Measurements from ENCODE around the gene FARP1.
"Not testable (repeated sequence)": the region's sequence is repeated elsewhere in the genome, so short reads cannot be mapped to it uniquely, and the experiment has no call there.

FARP1 gene

DNA sequence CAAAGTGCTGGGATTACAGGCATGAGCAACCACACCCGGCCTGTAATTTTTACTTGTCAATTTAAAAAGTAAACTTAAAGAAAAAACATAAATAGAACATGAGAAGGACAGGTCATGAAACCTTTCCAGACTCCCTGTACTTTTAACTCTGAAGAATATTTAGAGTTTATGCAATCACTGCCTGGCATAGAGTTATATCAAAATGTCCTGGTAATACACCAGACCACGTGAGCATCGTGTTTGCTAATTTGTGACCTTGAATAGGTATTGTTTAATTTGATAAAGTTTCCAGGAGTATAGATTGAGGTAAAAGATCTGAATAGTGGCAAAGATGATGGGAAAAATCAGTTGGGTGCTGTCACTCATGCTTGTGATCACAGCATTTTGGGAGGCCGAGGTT, 115.3 kb downstream of the FARP1 start:
- DNase-seq (ENCODE audit: extremely low read depth in 1 of 2, low read depth in 1 of 2): no peak

DNA sequence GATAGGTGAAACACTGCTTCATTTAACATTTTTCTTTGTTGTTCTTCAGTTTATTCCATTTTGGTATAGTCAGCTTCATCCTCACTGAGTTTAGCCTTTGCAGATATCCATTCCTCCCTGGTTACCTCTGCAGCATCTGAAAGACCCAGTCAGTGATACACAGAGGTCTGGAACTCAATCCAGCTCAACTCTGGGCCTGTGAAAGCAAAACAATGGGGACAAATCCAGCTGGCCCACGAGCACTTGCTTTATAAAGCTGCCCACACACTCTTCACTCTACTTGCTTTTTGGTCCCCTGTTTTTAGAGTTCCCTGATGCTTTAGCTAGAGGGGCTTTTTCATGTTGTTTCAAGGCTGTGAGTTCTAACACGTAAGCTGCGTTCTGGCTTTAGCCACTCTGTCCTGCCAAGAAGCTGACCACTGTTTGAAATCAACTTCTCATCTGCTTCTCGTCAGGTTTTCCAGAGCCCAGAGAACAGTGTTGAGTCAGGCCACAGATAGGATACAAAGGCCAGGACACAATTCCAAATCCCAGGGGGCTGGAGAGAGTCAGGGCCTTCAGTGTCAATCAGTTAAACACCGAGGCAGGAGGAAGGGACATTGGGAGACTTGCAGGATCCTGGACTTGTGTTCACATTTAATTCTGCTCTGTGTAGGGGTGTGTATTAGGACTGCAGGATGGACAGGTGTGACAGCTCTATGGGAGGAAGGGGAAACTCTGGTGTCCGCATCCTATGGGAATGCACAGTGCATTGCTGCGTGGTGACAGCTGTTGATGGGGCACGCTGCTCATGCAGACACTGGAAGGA, 117.7 kb downstream of the FARP1 start:
- no peak for DNase-seq (ENCODE audit: extremely low read depth in 1 of 2, low read depth in 1 of 2)

DNA sequence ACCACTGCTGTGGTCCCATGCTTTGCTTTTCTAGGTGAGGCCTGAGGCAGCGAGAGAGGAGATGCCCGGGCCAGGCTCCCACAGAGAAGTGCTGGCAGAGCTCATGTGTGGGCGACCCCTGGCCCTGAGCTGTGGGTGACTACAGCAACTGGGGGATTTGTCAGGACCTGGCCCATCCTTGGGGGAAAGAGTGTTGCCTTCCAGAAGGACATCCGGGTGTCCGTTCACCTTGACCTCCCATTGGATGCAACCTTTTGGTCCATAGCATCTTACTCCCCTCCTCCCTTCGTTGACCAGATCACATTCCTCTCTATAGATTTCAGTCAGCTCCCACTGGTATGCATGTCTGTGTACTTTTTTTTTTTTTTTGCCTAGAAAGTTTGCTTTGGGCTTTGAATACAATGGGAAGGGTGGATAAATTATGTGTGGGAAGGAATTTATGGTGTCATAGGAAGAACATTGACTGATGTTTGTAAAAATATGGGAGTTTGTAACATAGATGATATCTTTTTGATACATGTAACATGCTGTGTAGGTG, 118.3 kb downstream of the FARP1 start:
- DNase-seq (ENCODE audit: extremely low read depth in 1 of 2, low read depth in 1 of 2): no peak

DNA sequence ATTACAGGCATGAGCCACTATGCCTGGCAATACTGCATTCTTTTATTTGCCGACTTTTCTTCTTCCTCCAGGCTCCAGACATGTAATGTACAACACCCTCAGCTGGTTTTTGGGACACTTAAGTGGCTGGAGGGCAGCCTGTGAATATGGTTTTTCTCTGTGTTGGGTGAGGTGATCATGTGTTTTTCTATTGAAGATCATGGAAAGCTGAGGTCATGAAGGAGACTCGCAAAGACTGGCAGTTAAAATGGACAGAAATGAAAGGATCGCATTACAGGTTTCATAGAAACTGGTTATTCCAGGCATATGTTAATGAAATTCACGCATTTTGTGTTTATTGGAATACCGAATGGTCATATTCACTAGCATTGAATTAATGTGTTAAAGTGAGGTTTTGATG, 119.4 kb downstream of the FARP1 start:
- DNase-seq (ENCODE audit: extremely low read depth in 1 of 2, low read depth in 1 of 2): no peak

DNA sequence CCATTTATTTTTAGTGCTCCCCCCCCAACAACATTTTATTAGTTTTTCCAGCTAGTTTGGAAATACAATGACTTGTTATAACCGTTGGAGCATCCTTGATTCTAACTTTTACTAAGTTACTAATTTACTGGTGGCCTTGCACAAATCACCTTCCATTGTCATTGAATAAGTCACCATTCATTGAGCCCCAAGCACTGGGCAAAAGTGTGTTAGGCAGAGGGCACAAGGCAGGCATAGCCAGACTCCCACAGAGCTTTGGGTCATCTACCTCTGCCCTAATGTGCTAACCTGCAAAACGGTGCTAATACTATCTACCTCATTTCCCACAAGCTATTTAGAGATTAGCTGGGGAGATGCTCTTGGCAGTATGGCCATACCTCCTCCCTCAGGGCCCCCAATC, 120.9 kb downstream of the FARP1 start:
- no peak for DNase-seq (ENCODE audit: extremely low read depth in 1 of 2, low read depth in 1 of 2)

GRCh38 chr13:98264877-98265276, 122.0 kb downstream of the FARP1 start:
- DNase-seq (ENCODE audit: extremely low read depth in 1 of 2, low read depth in 1 of 2): no peak

GRCh38 chr13:98265692-98266551, 123.0 kb downstream of the FARP1 start:
- DNase-seq (ENCODE audit: extremely low read depth in 1 of 2, low read depth in 1 of 2): no peak

DNA sequence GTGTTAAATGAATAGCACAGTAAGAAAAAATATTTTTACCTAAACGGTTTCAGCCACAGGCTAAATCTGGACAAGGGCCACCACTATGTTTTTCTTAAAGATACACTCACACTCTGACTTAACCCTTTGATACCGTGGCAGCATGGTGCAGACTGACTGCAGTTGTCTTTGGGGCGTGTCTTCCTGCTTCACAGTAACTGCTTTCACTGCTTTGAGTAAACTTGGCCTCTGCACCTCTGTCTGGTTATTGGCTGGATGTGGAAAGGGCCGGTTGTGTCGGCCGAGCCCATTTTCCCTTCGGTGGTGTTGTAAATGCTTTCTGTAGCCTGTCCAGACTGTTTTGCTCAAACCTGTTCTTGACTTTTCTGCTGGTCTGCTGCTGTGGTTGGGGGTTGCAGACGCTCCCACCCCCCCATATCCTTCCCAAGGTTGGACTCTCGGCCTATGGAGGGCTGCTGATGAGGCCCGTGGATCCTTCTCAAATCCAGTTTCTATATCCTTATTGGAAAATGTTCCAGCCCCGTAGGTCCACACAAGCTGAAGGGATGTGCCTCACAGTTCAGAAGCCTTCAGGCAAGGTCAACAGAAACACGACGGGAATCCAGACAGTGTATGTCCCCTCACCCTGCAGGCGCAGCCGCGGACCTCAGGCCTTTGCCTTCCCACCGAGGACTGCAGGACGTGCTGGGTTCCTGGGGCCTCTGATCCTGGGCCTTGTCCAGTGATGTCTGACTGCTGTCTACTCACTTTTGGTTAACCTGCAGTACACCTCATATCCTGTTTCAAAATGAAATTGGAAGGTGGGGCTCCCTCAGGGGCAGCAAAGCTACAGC, 124.4 kb downstream of the FARP1 start:
- no peak for DNase-seq (ENCODE audit: extremely low read depth in 1 of 2, low read depth in 1 of 2)

DNA sequence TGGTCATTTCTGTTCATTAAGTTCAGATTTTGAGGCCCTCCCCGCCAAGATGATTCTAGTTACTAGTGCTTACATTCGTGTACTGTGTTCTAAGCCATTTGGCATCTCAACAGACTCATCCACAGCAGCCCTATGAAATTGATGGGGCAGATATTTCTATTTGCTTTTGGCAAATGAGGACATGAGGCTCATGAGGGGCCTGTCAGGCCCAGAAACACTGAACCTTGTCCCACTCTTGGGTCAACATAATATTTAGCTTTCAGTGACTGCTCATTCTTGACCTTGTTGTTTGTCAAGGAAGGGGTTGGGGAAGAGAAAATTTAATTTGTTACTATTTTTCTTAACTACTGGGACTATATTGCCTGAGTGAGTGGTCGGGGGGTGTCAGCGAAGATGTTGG, 126.5 kb downstream of the FARP1 start:
- no peak for DNase-seq (ENCODE audit: extremely low read depth in 1 of 2, low read depth in 1 of 2)

DNA sequence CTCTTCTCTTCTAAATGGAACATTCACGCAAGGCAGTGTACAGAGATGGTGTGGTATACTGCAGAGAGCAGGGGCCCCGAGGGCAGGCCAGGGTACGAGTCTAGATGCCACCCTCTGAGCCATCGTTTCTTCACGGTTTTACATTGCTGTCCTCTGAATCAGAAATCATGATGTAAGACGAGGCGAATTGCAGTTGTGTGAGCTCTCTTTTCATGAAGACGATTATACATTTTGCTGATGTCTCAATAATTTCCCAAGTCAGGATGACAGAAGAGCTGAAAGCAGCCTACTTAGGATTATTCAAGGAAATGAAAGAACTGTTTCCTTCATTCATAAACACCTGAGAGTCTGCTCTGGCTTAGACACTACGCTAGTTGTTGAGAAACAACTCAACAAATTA, 127.9 kb downstream of the FARP1 start:
- no peak for DNase-seq (ENCODE audit: extremely low read depth in 1 of 2, low read depth in 1 of 2)

DNA sequence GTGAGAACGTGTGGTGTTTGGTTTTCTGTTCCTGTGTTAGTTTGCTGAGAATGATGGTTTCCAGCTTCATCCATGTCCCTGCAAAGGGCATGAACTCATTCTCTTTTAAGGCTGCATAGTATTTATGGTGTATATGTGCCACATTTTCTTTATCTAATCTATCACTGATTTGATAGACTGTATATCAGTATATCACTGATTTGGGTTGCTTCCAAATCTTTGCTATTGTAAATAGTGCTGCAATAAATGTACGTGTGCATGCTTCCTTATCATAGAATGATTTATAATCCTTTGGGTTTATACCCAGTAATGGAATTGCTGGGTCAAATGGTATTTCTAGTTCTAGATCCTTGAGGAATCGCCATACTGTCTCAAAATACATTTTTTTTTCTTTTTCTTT, 128.8 kb downstream of the FARP1 start:
- DNase-seq (ENCODE audit: extremely low read depth in 1 of 2, low read depth in 1 of 2): not testable (repeated sequence)

DNA sequence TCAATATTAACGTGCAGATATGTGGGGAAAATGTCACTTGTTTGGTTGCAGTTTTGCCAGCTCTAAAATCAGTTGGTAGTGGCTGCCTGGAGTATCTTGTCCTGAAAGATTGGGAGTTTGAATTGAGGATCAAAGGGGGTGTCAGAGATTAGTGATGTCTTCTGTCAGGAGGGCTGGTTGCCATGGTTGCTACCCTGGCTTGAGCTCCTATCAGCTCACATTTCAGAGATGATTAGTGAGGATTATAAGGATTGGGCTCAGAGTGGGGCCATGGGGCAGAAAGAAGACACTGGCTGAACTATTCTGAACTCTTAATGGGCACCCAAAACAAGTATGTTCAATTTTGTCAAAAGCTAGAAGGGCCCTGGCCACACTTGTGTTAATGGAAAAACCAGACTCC, 129.7 kb downstream of the FARP1 start:
- no peak for DNase-seq (ENCODE audit: extremely low read depth in 1 of 2, low read depth in 1 of 2)

GRCh38 chr13:98273067-98273823, 130.4 kb downstream of the FARP1 start:
- no peak for DNase-seq (ENCODE audit: extremely low read depth in 1 of 2, low read depth in 1 of 2)

DNA sequence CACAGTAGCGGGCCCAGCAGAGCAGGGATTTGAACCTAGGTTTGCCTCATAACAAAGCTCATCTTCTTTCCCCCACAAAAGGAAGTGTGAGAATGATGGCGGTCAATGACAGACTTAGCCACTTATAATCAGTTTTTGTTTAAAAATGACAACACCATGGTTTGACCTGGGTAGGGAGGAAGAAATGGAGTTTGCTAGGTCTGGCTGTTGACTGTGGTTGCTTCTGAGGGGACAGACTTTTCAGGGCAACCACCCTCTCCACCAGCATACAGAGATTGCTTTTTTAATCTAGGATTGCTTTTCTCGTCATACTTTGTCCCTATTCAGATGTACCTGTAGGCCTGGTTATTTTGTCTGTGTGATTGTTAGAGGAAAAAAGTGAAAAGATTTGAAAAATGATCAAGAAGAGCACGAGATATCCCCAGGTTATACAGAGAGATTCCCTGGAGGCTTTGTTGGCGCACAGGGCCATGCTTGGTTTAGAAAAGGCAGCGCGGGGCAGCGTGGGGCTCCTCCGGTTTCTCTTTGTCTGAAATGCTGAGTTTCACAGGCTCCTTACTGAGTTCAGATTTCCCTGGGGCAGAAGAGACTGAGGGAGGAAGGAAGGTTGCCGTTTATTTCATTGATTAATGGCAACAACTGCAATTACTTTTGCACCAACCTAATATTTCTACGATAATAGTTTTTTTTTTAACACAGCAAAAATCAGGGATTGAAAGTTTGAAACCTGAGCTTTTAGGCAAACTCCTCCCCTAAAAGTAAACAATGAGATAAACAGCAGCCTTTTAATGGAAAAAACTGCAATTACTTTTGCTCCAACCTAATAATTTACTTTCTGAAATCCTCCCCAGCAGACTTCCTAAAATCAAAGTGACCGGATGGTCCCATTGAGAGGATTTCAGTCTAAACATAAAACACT, 131.2 kb downstream of the FARP1 start:
- DNase-seq (ENCODE audit: extremely low read depth in 1 of 2, low read depth in 1 of 2): no peak

DNA sequence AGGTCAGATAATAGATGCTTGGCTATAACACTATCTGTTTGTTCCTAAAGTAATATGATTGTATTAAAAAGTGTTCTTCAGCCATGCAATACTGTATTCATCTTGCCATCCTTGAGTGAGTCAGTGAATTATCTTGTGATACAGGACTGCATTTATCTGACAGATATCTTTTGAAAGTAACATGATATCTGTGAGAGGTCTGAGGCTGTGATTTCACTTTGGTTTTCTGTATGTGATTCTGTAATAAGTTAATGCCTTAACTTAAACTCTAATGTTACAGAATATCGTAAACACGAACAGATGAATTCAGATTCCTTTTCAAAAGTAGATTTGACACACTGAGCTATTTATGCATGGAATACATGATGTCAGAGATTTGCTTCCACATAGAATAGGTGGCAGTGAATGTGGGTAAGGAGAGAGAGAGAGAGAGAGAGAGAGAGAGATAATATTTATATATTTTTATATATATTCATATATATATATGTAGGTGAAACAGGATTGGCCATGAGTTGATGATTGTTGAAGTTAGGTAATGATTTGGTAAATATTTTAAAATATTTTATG, 132.1 kb downstream of the FARP1 start:
- DNase-seq (ENCODE audit: extremely low read depth in 1 of 2, low read depth in 1 of 2): no peak

DNA sequence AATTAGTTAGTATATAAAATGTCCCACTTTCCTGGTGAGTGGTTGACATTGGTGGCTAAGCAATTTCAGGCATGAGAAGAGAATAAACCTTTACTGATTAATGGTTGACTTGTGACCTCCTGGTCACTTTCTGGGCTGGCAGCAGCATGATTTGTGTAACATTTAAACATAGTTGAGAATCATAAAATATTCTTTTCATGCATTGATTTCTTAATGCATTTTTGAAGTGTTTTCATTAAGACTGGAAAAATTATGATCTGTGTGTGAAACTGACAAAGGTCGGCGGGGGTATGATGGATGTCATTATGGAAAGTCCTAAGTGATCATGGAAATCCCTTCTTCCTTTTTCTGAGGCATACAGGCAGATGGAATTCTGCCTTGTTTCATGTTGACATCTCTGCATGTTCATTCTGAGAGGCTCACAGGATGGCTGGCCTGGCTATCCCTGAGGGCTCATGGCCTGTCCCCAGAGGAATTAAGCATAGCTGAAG, 132.8 kb downstream of the FARP1 start:
- DNase-seq (ENCODE audit: extremely low read depth in 1 of 2, low read depth in 1 of 2): no peak

- no peak for DNase-seq (ENCODE audit: extremely low read depth in 1 of 2, low read depth in 1 of 2)
These were observed 133.6 kb downstream of the FARP1 start for GRCh38 chr13:98276486-98276885.

GRCh38 chr13:98278068-98278724, 135.3 kb downstream of the FARP1 start:
- DNase-seq (ENCODE audit: extremely low read depth in 1 of 2, low read depth in 1 of 2): no peak

All from activated CD8-positive, alpha-beta memory T cell treated with anti-CD3 and anti-CD28 coated beads for 1 hour (primary cell).